Esophagus squamous epithelium (tissue), 5 donors: ENCODE data around the gene PAPLN. TPM values are rescaled to one million over a fixed set of nuclear protein-coding genes. Genes with fewer than 3 reads are reported as not detected.
"Not testable (repeated sequence)": the region's sequence is repeated elsewhere in the genome, so short reads cannot be mapped to it uniquely, and the experiment has no call there.

Experiments used
- DNase-seq: peaks from one replicate; lab custom pipeline; 2025; lab: John Stamatoyannopoulos, UW
- H3K27ac ChIP-seq, 4 donors: fragments of 200-600 bp; sonication (generic); one replicate each; pipeline ENCODE4 v1.5.1; 2016 to 2019; ENCODE audit warnings: mild to moderate bottlenecking in 1 of 4
- H3K27me3 ChIP-seq, 4 donors: fragments of 200-600 bp; sonication (generic); 1 replicate in 3 of 4; 2 replicates in 1 of 4; pipeline versions ENCODE4 v1.5.1 to v1.6.0; 2017 to 2021; ENCODE audit warnings: antibody characterized with exemption in 1 of 4
- H3K36me3 ChIP-seq, 3 donors: fragments of 200-600 bp; sonication (generic); one replicate each; pipeline ENCODE4 v1.5.1; 2016 to 2019
- H3K4me1 ChIP-seq, 3 donors: fragments of 200-600 bp; sonication (generic); one replicate each; pipeline ENCODE4 v1.5.1; 2017 to 2019
- H3K4me3 ChIP-seq, 4 donors: fragments of 200-600 bp; sonication (generic); 1 replicate in 3 of 4; 2 replicates in 1 of 4; pipeline ENCODE4 v1.5.1; 2016 to 2019; ENCODE audit warnings: mild to moderate bottlenecking in 2 of 4, moderate library complexity in 1 of 4
- H3K9me3 ChIP-seq, 3 donors: fragments of 200-600 bp; sonication (generic); one replicate each; pipeline ENCODE4 v1.5.1; 2016 to 2019
- POLR2A ChIP-seq, 4 donors: fragments of 450-650 bp; IDR thresholded peaks; one replicate each; pipeline ENCODE4 v1.6.1; 2017; ENCODE audit warnings: antibody characterized with exemption in 4 of 4, mild to moderate bottlenecking in 4 of 4, moderate library complexity in 3 of 4
- WGBS, 2 donors: methylation state at CpG; one replicate each; pipeline ENCODE4 v1.1.5; 2018; 5-methylcytosine and 5-hydroxymethylcytosine counted together
- intact Hi-C: fragments of 100-400 bp; cut with DNase I; formaldehyde crosslinking; loops from one replicate; pipeline ENCODE4 v1.15.0; 2022
- total RNA-seq, 4 donors: library from RNA; depleted of rRNA; stranded (reverse); fragments of >200 nt; gene quantifications; one replicate each; pipeline ENCODE4 v1.1.0, GENCODE V29; 2016
- TF ChIP-seq, protein P1 (sequence below), 6 experiments: fragments of 450-650 bp in 4 of 6; fragments of 200-600 bp in 2 of 6; sonication (generic) in 2 of 6; IDR thresholded peaks; one replicate each; pipeline ENCODE4 v1.5.1; 2016 to 2019; ENCODE audit warnings: antibody characterized with exemption in 6 of 6, mild to moderate bottlenecking in 4 of 6, moderate library complexity in 4 of 6
- donor health status: DM: yes; HTN: yes; CAD: no.

Gene PAPLN
- total RNA-seq, 4 donors from 2014 or later = 2.2 to 12.6 (median 5.4) TPM

DNA sequence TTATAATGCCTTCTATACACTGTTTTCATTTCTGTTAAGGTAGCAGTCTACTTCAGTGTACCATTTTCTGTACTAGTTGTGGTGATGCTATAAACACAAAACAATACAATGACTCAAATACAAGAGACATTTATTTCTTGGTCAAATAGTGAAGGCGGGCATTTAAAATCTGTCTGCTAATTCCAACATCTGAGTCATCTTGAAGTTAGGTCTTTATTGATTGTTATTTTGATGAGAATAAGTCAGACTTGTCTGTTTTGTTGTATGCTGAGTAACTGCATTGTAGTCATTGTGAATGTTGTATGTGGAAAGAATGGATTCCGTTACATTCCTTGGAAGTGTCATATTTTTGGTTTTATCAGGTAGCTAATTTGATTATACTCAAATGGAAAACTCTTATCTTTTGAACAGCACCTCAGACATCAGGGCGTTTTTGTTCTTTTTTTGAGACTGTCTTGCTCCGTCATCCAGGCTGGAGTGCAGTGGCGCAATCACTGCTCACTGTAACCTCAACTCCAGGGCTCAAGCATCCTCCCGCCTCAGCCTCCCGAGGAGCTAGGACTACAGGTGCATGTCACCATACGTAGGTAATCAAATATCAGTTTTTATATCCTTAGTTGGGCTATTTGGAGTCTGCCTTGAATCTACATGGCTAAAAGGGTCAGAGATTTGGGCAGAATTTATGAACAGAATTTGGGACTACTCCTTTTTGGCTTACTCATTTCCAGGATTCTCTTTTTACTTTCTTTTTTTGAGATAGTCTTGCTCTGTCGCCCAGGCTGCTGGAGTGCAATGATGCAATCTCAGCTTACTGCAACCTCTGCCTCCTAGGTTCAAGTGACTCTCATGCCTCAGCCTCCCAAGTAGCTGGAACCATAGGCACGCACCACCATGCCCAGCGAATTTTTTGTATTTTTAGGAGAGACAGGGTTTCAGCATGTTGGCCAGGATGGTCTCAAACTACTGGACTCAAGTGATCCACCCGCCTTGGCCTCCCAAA, 56.8 kb downstream of the PAPLN start:
- WGBS, 2 donors = 87 to 94% methylated on average over 11 to 12 of the region's 12 CpGs
- Histone ChIP-seq H3K36me3 (peaks cover 0 to 50% (median 0%) of the 10 kb centered on the region in 3 donors), H3K9me3 (no peaks in the 10 kb centered on the region), H3K27ac (no peak overlapping the region), H3K4me1 (peaks cover 0 to 14% (median 0%) of the 10 kb centered on the region in 3 donors), H3K27me3 (no peaks in the 10 kb centered on the region), H3K4me3 (no peak overlapping the region)
- intact Hi-C loops = no loop called here
- no peak for TF ChIP-seq POLR2A (IDR thresholded peaks at IDR 0.05)
- TF ChIP-seq, protein P1, sequence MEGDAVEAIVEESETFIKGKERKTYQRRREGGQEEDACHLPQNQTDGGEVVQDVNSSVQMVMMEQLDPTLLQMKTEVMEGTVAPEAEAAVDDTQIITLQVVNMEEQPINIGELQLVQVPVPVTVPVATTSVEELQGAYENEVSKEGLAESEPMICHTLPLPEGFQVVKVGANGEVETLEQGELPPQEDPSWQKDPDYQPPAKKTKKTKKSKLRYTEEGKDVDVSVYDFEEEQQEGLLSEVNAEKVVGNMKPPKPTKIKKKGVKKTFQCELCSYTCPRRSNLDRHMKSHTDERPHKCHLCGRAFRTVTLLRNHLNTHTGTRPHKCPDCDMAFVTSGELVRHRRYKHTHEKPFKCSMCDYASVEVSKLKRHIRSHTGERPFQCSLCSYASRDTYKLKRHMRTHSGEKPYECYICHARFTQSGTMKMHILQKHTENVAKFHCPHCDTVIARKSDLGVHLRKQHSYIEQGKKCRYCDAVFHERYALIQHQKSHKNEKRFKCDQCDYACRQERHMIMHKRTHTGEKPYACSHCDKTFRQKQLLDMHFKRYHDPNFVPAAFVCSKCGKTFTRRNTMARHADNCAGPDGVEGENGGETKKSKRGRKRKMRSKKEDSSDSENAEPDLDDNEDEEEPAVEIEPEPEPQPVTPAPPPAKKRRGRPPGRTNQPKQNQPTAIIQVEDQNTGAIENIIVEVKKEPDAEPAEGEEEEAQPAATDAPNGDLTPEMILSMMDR (IDR thresholded peaks at IDR 0.05) = no peak
- DNase-seq = no peak

DNA sequence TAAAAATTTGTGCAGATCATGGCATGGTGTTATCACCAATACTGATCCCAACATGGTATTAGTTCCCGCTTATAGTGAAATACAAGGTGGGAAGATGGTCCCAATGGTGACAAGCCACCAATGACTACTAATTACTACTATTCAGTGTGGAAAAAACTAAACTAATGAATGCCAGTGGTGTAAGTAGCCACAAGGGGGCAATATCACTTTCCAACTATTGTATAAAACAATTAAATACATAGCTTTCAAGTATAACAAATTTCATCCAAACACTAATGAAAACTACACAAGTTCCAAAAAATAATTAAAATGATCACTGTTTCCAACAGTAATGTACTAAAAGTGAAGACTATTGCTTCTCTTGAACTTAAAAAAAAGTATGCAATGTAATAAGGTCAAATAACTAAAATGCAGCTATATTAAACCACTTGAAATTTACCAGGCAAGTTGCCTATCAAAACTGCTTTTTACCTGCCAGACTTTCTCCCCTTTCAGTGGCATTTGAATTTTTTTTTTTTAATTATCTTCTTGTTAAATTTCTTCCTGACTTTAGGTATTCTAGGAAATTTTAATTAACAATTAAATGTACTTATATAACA, 58.0 kb downstream of the PAPLN start:
- intact Hi-C loops = loop anchor here (5.0 kb wide), 1 partner anchor 177 kb away; no protein-coding TSS in a partner anchor
- H3K4me1 ChIP-seq = peaks cover 0 to 2% (median 0%) of the 10 kb centered on the region in 3 donors
- H3K4me3 ChIP-seq = no peak overlapping the region
- no peak for TF ChIP-seq POLR2A (IDR thresholded peaks at IDR 0.05)
- TF ChIP-seq, protein P1 (IDR thresholded peaks at IDR 0.05) = peak; percentile 36 to 74 (median 66)
- WGBS, 2 donors = 56 to 82% methylated on average over 1 of the region's 1 CpG
- DNase-seq = no peak
- H3K27ac ChIP-seq = no peak overlapping the region
- no peaks in the 10 kb centered on the region for H3K27me3 ChIP-seq
- H3K36me3 ChIP-seq = peaks cover 0 to 43% (median 0%) of the 10 kb centered on the region in 3 donors
- H3K9me3 ChIP-seq = no peaks in the 10 kb centered on the region

DNA sequence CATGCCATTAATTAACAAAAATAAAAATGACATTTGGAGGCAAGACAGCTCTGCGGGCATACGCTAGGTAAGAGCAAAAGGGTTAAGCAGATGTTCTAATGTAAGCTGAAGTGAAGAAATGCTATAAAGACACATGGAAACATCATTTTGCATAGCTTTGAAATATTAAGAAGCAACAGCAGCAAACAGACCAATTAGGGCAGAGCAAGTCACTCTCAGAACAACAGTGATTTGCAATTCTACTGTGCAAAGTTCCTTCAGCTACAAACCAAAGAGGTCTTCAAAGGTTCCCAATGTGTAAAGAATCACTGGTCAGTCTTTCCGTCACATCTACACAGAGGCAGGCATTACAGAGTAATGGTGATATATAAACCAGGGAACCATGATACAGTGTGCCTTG, 68.2 kb downstream of the PAPLN start:
- intact Hi-C loops = no loop called here
- DNase-seq = no peak
- Histone ChIP-seq H3K4me1 (peaks cover 0 to 5% (median 0%) of the 10 kb centered on the region in 3 donors), H3K4me3 (no peak overlapping the region), H3K9me3 (no peaks in the 10 kb centered on the region), H3K27me3 (no peaks in the 10 kb centered on the region), H3K27ac (no peak overlapping the region), H3K36me3 (no peaks in the 10 kb centered on the region)
- 62 to 78% methylated on average over 3 of the region's 3 CpGs for WGBS, 2 donors
- no peak for TF ChIP-seq POLR2A (IDR thresholded peaks at IDR 0.05)
- TF ChIP-seq, protein P1 (IDR thresholded peaks at IDR 0.05) = no peak

DNA sequence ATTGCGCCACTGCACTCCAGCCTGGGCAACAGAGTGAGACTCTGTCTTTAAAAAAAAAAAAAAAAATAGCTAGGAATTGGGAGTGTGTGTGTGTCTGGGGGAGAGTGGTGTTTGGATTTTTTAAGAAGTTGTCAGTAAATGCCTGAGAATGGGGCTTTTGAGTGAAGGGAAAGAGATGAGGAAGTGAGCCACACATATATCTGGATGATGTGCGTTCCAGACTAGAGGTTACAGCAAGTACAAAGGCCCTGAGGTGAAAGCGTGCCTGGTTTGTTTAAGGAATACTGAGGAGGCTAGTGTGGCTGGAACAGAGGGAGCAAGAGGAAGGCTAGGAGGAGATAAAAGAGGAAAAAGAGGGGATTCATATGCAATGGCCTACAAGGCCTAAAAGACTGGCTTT, 70.0 kb downstream of the PAPLN start:
- WGBS, 2 donors = 93 to 95% methylated on average over 3 of the region's 3 CpGs
- Histone ChIP-seq H3K9me3 (no peaks in the 10 kb centered on the region), H3K27me3 (no peaks in the 10 kb centered on the region), H3K27ac (no peak overlapping the region), H3K4me3 (no peak overlapping the region), H3K4me1 (peaks cover 0 to 15% (median 0%) of the 10 kb centered on the region in 3 donors), H3K36me3 (no peaks in the 10 kb centered on the region)
- intact Hi-C loops = no loop called here
- TF ChIP-seq, protein P1 (IDR thresholded peaks at IDR 0.05) = no peak
- TF ChIP-seq POLR2A (IDR thresholded peaks at IDR 0.05) = no peak
- DNase-seq = no peak

DNA sequence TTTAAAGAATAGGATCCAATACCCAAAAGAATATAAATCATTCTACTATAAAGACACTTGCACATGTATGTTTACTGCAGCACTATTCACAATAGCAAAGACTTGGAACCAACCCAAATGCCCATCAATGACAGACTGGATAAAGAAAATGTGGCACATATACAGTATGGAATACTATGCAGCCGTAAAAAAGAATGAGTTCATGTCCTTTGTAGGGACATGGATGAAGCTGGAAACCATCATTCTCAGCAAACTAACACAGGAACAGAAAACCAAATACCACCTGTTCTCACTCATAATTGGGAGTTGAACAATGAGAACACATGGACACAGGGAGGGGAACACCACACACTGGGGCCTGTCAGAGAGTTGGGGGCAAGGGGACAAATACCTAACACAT, 71.9 kb downstream of the PAPLN start:
- H3K36me3 ChIP-seq, DNase-seq, H3K27me3 ChIP-seq, H3K9me3 ChIP-seq, intact Hi-C loops, H3K27ac ChIP-seq, H3K4me3 ChIP-seq: not testable (repeated sequence)
- 95 to 100% methylated on average over 1 of the region's 1 CpG for WGBS, 2 donors
- peaks cover 0 to 15% (median 0%) of the 10 kb centered on the region in 3 donors for H3K4me1 ChIP-seq
